22Rv1 (cell line): ENCODE data around the gene PARD3.

Experiments used
- H3K27ac ChIP-seq: fragments of 450-650 bp; 2 replicates; pipeline ENCODE4 v1.5.1; 2017
- ZFX ChIP-seq: fragments of 450-650 bp; IDR thresholded peaks from 2 replicates; pipeline ENCODE4 v1.6.1; 2017; ENCODE audit warnings: antibody characterized with exemption, borderline replicate concordance
- TF ChIP-seq, protein P1 (sequence below): fragments of 450-650 bp; IDR thresholded peaks from 2 replicates; pipeline ENCODE4 v1.5.1; 2017; ENCODE audit warnings: mild to moderate bottlenecking

Gene PARD3

DNA sequence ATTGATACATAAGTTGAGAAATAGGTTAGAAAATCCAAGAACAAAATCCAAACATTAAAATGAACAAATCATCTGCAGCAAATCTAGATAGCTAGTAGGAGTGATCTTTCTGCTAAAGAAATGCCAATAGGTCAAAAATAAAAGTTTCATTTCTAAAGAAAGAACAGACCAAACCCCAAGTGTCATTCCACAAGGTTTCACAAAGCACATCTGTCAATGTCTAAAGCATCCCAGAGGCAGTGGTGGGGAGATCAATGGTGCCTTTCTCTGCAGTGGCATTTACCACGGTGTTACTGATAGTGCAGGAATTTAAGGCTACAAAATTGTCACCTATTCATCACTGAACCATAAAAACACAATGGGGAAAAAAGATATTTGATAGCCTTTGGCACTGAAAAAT is 147.9 kb downstream of the PARD3 start:
- no peak overlapping the region for H3K27ac ChIP-seq
- TF ChIP-seq, protein P1, sequence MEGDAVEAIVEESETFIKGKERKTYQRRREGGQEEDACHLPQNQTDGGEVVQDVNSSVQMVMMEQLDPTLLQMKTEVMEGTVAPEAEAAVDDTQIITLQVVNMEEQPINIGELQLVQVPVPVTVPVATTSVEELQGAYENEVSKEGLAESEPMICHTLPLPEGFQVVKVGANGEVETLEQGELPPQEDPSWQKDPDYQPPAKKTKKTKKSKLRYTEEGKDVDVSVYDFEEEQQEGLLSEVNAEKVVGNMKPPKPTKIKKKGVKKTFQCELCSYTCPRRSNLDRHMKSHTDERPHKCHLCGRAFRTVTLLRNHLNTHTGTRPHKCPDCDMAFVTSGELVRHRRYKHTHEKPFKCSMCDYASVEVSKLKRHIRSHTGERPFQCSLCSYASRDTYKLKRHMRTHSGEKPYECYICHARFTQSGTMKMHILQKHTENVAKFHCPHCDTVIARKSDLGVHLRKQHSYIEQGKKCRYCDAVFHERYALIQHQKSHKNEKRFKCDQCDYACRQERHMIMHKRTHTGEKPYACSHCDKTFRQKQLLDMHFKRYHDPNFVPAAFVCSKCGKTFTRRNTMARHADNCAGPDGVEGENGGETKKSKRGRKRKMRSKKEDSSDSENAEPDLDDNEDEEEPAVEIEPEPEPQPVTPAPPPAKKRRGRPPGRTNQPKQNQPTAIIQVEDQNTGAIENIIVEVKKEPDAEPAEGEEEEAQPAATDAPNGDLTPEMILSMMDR = no peak
- no peak for TF ChIP-seq ZFX

DNA sequence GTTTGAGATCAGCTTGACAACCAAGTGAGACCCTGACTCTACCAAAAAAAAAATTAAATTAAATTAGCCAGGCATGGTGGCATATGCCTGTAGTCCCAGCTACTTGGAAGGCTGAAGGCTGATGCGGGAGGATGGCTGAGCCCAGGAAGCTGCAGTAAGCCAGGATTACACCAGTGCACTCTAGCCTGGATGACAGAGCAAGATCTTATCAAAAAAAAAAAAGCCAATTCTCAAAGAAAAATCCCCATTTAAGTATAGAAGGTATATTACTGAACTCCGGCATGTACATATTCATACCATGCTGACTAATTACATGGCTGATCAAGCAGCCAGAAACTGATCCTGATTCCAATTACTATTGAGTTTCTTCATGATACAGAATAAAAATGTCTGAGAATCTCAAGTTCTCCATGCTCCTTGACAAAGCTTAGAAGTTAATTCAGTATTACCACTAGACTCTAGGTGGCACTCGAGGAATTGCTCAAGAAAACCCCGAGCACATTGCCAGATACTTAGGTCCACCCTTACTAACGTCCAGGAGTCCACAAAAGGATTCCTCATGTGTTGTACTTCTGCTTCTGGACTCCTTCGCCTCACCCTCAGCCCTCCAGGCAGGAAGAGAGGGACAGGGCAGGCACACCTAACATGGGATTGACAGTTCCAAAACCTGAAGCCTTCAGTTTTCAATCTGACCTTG is 148.9 kb downstream of the PARD3 start:
- TF ChIP-seq, protein P1 = peak; percentile 71
- TF ChIP-seq ZFX = no peak
- no peak overlapping the region for H3K27ac ChIP-seq

DNA sequence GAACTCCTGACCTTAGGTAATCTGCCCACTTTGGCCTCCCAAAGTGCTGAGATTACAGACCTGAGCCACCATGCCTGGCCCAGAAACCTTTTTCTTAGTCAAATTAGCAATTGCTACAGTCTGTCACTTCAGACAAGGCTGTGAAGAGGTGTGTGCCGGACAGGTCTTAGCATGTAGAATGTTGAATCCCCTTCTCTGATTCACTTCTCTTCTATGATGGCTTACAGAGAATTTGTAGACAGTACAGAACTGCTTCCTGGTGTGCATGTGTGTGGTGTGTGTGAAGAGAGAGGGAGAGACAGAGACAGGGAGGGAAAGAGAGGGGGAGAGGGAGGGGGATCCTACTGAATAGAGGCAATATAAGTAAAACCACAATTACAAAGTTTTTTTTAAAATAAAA is 150.4 kb downstream of the PARD3 start:
- TF ChIP-seq, protein P1 = no peak
- no peak for TF ChIP-seq ZFX
- H3K27ac ChIP-seq = no peak overlapping the region

DNA sequence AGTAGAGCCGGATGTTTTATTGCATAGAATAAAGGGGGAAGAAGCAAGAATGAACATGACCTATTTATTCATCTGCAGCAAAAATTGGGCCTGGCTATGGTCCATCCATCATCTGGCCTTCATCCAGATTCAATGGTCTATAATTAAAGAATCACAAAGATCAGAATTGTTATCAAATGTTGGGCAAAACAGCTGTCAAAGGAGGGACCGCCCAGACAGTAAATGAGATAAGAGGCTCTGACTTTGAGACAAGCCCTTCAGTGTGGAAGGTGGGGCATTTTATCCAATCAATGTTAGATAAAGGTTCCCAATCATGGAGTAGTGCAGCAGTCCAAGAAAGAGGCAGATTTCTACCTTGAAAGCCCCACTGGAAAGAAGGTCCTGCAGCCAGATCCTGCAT is 153.5 kb downstream of the PARD3 start:
- H3K27ac ChIP-seq = no peak overlapping the region
- TF ChIP-seq, protein P1 = no peak
- TF ChIP-seq ZFX = no peak

DNA sequence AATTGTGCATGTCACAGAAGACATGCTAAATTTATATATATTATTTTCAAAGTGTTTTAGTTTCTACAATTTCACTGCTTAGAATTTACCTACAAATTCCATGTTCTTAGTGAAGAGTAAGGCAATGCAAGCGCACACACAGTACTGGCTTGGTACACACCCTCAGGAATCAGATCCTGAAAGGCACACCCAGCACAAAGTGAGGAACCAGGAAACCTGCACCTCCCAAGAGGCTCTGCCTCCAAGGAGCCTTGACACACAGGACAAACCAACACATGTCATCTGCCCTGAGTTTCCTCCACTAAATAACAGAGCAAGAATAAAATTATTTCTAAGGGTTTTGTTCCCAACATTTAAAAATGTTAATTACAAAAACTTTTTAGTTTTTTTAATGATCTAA is 156.2 kb downstream of the PARD3 start:
- no peak for TF ChIP-seq ZFX
- TF ChIP-seq, protein P1 = no peak

GRCh38 chr10:34656661-34657060 is 158.4 kb downstream of the PARD3 start:
- TF ChIP-seq ZFX = no peak
- TF ChIP-seq, protein P1 = no peak
- H3K27ac ChIP-seq = no peak overlapping the region

More for the DNA sequence above, 156.2 kb downstream of the PARD3 start:
- no peak overlapping the region for H3K27ac ChIP-seq

GRCh38 chr10:34655286-34656170 is 159.6 kb downstream of the PARD3 start:
- no peak for TF ChIP-seq ZFX
- TF ChIP-seq, protein P1 = peak; percentile 86
- no peak overlapping the region for H3K27ac ChIP-seq
